GM21528 (cell line): ENCODE measurements around the gene ADGRG4.
"Not testable (repeated sequence)": the region's sequence is repeated elsewhere in the genome, so short reads cannot be mapped to it uniquely, and the experiment has no call there.

Experiments
- ATAC-seq: cut with Tn5 transposase; IDR thresholded peaks from one replicate; pipeline ENCODE4 v1.9.1; 2021; ENCODE audit warnings: mild to moderate bottlenecking, moderate library complexity; ENCODE audit not compliant: unreplicated experiment, low FRiP score

The ADGRG4 gene

DNA sequence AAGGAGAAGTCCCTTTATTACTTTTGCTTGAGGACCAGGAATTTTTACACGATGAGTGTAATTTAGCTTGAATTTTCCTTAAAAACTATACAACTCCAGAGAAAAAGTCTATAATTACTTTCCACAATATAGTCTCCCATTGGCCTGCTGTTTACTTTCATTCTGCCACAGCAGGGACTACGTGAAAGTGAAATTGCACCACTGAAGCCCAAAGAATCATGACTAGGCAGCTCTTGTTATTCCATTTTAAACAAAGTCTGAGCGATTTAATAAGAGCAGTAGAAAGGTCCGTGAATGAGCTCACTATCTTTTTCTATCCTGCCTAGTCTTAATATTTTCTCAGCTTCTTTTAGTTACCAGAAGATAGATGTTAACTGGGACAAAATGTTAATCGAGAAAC is 68.6 kb downstream of the ADGRG4 start:
- ATAC-seq: no peak

DNA sequence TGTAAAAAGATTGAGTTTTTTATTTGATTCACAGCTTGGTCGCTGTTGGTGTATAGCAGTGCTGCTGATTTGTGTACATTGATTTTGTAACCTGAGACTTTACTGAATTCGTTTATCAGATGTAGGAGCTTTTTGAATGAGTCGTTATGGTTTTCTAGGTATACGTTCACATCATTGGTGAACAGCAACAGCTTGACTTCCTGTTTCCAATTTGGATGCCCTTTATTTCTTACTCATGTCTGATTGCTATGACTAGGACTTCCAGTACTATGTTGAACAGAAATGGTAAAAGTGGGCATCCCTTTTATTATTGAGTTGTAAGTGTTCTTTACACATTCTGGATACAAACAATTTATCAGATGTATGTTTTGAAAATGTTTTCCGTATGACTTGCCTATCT is 76.0 kb downstream of the ADGRG4 start:
- no peak for ATAC-seq

DNA sequence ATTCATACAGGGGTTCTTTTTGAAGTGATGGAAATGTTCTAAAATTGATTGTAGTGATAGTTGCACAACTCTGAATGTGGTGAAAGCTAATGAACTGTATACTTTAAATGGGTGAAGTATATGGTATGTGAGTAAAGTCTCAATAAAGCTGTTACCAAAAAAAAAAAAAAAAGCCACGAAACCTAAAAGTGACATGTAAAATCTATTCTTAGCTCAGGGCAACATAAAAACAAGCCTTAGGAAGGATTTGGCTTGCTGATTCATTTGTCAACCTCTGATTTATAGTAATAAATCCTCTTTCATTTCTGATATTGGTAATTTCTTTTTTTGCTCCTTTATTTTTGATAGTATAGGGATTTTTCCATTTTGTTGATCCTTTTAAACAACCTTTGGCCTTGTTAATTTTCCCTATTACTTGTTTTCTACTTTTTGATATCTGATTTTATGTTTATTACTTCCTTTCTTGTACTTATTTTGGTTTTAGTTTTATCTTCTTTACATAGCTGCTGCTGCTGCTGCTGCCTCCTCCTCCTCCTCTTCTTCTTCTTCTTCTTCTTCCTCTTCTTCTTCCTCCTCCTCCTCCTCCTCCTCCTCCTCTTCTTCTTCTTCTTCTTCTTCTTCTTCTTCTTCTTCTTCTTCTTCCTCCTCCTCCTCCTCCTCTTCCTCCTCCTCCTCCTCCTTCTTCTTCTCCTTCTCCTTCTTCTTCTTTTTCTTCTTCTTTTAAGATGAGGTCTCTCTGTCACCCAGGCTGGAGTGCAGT is 79.4 kb downstream of the ADGRG4 start:
- ATAC-seq: no peak

DNA sequence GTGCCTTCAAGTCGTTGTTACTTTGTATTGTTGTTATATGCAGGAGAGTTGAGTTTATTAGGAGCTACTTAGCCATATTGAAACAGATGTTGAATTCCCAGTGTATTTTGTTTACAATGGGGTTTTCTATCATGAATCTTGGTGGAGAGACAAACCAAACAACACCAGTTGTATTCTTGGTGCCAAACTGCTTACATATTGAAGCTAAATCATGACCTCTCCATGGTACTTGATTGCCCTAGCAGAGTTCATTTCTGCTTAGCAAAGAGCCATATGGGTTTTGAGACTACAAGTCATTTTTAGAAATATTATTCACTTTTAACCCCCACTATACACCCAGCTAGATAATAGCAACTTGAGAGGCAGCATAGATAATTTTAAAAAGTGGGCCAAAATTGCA is 85.4 kb downstream of the ADGRG4 start:
- no peak for ATAC-seq

DNA sequence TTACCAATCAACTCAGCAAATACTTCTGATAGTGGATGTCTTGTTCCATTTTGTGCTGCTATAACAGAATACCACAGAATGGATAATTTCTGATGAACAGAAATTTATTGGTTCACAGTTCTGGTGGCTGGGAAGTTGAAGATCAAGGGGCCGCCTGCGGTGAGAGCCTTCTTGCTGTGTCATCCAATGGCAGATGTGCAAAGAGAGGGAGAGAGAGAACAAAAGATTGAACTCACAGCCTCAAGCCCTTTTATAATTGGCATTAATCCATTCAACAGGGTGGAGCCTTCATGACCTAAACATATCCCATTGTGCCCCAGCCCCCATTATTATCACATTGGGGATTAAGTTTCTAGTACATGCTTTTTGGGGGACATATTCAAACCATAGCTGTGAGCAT is 86.1 kb downstream of the ADGRG4 start:
- no peak for ATAC-seq

DNA sequence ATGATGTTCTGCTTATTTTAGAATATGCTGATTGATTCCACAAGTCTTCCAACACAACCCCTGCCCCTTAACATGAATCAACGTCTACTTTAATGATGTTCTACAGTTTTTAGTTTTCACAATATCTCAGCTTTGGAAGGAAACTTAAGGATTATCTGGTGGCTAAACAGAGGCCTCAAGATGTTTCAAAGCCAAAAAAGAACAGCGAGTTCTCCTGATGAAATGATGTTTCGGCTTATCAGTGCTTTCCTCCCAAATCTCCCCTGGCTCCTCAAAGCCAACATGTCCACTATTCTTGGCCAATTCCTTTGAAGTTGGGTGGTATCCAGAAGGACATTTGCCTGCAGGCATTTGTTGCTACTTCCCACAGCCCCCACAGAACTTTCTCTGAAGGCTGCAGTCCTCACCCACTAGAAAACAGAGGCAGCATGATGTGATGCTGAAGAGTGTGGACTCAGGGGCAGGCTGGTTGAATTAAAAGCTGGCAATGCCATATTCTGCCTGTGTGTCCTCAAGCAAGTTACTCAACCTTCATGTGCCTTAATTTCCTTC is 87.3 kb downstream of the ADGRG4 start:
- no peak for ATAC-seq

DNA sequence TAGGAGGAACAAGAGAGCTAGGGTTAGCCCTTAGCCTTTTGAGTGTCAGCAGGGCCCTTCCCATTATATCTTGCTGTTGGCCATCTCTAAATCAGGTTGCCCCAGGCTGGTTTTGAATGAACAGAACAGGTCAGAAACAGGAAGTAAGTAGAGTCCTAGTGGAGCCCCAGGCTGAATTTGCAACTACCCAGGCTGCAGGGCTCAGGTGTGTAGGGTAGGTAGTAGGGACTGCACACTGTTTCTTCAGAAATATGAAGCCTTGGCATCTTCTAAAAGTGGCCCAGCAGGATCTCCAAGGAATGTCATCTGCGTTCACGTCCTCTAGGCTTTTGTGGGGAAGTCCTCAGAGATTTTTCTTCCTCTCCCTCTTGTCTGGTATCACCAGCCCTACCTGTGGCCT is 90.2 kb downstream of the ADGRG4 start:
- no peak for ATAC-seq

DNA sequence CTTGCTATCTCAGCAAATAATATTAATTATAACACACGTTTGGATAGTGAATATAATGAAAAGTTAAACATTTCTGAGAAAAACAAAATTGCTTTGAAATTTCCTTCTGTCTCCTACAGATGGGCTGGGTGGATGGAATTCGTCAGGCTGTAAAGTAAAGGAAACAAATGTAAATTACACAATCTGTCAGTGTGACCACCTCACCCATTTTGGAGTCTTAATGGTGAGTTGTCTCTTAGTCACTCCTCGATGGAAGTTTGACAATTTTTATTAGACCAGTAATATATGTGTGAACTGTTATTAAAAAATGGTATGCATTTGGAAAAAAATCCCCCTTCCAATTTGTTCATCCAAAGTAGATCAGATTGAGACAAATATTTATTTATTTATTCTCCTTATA is 94.5 kb downstream of the ADGRG4 start:
- no peak for ATAC-seq

DNA sequence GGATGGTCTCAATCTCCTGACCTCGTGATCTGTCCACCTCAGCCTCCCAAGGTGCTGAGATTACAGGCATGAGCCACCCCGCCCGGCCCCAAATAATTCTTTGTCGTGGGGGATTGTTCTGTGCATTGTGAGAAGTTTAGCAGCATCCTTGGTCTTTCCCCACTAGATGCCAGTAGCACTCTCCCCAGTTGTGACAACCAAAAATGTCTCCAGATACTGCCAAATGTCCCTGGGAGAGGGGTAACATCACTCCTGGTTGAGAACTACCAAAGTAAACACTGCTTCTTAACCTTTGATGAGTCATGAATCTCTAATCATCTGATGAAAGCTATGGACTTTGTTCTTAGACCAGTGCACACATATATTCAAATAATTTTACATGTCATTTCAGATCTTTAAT is 96.2 kb downstream of the ADGRG4 start:
- ATAC-seq: no peak

DNA sequence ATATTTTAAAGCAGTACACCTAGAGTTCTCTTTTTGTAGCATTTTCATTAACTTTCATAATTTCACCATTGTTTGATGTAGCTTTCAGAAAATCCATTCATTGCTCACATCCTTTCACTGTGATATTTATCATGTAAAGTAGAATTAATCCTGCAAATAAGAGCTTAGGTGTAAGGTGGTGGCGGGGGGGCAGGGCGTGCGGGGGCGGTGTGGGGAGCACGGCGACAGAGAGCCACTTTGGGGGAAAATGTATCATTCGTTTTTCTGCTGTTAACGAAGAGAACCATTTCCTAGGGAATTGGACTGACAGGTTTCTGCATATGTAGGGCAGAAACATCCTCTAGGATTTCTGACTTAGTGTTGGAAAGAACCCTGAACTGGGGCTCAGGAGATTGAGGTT is 104.4 kb downstream of the ADGRG4 start:
- no peak for ATAC-seq

DNA sequence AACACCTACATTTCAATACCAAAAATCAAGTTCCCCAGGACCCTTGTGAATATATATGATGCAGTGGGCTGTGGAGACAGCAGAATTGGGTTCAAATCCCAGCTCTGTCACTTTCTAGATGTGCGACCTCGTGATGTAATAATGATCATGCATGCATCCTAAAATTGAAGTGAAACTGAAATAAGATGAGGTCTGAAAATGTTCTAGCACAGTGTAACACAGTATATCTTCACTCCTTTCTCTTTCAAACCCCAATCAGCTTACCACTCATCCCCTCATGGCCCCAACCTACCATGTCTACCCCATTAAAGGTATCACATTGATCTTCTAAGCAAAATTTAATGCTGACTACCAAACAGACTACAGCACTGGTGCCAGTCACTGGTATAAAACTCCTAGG is 117.0 kb downstream of the ADGRG4 start:
- ATAC-seq: no peak

DNA sequence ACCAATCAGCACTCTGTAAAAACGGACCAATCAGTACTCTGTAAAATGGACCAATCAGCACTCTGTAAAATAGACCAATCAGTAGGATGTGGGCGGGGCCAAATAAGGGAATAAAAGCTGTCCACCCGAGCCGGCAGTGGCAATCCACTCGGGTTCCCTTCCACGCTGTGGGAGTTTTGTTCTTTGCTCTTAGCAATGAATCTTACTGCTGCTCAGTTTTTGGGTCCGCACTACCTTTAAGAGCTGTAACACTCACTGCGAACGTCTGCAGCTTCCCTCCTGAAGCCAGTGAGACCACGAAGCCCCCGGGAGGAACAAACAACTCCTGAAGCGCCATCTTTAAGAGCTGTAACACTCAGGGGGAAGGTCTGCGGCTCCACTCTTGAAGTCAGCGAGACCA is 120.6 kb downstream of the ADGRG4 start:
- ATAC-seq: no peak

DNA sequence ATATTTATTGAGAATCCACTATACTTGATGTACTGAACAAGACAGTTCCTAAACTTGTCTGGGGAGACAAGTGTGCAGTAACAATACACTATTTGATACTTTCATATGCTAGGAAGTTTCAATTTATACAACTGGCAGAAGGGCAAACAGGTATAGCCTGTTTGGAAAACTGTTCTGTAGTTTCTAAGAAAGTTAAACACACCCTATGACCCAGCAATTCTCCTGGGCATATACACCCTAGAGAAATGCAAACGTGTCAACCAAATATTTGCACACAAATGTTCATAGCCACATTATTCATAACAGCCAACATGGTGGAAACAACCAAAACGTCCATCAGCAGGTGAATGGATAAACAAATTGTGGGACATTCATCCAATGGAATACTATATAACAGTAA is 123.0 kb downstream of the ADGRG4 start:
- ATAC-seq: no peak

DNA sequence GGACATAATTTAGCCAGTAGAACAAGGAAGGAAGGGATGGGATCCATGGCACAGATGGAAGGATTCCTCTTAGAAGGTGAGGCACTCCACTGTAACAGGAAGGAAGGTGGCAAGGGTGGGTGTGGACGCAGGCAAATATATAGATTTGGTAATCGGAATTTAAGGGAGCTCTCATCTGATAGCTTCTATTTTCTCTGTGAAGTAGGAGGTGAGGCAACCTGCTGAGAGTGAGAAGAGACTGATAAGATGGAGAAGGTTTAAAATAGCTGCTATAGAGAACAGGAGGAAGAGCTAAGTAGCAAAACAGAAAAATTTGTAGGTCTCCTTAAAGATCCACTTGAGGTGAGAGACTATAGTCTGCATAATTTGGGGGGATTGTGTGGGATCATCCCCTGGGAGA is 125.2 kb downstream of the ADGRG4 start:
- ATAC-seq: no peak

DNA sequence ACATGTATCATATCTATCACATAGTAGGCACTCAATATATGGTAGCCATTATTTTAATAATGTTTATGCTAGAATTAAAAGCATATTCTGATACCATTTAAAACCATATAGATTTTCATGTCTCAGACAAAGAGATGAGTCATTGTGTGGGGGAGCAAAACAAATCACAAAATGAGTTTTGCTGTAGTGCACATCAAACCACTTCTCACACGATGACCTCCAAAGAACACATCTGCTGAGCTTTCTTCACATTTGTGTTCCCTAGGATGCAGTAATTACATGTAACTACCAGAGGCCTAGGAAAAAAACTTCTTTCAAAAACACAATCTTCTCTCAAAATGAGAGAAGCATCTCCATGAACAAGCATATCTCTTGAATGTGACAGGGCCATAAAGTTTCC is 130.9 kb downstream of the ADGRG4 start:
- ATAC-seq: no peak

DNA sequence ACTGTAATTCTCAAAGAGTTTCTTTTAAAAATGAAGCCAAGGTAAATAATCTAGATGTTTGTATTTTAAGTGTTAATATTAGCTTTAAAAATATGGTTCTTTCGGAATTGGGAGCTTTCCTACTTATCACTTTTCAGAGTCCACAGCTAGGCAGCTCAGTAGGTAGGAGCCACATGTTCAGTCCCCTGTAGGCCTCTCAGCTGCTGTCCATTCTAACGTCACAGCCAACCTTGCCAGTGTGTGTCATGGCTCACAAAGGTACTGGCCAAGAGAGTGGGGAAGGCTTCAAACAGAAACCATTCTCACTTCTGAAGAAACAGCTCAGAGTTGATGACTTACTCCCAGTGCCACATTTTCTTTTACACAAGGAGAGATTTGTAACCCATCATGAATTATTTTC is 137.0 kb downstream of the ADGRG4 start:
- ATAC-seq: no peak

DNA sequence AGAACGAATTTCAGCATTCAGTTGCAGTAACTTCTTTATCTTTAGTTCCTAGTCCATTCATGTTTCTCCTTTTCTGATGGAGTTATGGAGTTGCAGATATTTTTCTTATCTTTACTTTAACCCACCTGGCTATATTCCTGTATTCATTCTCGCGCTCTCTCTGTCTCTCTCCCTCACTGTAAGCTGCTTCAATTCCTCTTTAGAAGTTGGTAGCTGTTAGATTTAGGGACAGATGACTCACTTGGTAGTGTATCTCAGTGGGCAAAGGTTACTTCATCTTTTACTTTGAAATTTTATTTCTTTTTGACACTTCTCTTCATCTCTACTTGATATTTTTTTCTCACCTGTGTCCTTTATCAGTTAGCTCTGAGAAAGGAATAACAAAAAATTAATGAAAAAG is 137.4 kb downstream of the ADGRG4 start:
- no peak for ATAC-seq

DNA sequence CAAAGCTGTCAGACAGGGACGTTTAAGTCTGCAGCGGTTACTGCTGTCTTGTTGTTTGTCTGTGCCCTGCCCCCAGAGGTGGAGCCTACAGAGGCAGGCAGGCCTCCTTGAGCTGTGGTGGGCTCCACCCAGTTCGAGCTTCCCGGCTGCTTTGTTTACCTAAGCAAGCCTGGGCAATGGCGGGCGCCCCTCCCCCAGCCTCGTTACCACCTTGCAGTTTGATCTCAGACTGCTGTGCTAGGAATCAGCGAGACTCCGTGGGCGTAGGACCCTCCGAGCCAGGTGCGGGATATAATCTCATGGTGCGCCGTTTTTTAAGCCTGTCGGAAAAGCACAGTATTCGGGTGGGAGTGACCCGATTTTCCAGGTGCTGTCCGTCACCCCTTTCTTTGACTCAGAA is 144.9 kb downstream of the ADGRG4 start:
- ATAC-seq: not testable (repeated sequence)

DNA sequence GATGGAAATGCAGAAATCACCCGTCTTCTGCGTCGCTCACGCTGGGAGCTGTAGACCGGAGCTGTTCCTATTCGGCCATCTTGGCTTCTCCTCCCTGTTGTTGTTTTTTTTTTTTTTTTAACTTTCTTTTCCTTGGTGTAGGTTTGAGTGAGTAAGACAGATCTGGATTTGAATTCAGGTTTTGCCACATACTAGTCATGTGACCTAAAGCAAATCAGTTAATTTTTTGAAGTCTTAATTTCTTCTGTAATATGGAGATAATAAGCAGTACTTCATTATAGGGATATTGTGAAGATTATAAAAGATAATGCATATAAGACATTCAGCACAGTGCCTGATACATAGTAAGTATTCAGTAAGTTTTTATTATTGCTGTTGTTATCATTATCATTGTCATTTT is 145.4 kb downstream of the ADGRG4 start:
- no peak for ATAC-seq

DNA sequence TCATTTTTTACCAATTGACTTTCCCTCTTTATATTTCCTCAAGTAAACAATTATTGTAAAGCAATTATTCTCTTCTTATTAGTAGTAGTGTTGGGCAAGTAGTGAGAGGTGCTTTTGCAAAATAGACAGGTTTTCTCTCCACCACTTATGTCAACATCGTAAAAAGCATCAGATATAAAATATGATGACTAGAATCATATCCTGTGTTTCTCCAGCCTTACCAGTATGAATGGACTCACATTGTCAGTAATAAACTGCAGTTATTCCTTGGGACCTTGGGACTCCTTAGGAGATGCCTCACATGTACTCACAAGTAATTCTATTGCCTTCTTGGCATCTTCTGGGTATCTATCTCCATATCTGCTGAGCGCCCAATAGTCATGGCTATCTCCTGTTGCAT is 146.5 kb downstream of the ADGRG4 start:
- ATAC-seq: no peak

DNA sequence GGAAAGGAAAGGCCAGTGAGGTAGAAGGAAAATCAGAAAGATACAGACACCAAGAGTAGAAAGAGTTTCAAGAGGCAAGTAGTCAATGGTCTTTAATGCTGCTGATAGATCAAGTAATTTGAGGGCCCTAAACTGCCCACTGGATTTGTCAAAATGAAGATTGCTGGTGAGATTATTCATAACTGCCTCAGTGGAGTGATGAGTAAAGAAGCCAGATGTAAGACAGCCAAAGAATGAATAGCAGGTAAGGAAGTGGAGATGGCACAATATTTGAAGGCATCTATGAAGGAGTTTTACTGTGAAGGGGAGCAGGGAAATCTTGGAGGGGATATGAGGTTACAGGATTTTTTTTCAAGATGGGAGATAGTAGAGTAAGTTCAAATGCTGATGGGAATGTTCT is 147.2 kb downstream of the ADGRG4 start:
- ATAC-seq: no peak

DNA sequence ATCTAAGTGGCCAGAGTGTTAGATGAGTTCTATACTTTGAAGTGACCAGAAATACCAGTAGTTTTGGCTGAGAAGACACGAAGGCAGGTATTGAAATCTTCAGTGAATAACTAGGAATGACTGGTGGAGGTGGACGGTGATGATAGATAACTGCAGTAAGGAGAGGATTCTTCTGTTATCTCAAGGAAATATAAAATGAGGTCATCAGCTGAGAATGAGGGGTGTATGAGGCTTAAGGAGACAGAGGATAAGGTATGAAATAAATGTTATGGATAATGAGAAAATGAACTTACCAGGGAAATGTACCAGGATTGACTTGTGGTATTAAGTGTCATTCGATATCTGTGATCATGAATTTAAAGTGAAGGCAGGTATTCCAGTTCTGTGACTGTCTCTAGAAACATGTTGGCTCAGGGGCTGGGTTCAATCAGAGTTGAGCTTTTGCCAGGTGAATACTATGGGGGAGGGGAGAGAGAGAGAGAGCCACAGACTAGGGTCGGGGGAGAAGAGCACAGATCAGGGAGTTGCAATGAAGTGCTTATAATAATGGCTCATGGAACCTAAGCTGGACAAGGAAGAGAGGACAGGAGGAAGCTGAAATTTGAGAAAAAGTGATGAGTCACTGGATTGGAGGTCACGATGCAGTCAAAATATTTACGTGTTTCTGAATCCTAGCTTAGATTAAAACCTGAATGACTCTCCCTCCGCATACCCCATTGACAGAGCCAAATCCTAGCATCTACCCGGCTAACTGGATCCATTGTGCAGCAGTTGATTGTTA is 149.5 kb downstream of the ADGRG4 start:
- no peak for ATAC-seq
